Neural cell (in vitro differentiated cells): ENCODE measurements around the gene MDGA2. TPM values are rescaled to one million over a fixed set of nuclear protein-coding genes. Genes with fewer than 3 reads are reported as not detected.

Source experiments
- H2AFZ ChIP-seq: fragments of 200-600, 300-800 bp; sonication (generic), shearing (Covaris generic); 2 replicates; pipeline ENCODE4 v1.6.0; 2014; ENCODE audit warnings: low read depth, mild to moderate bottlenecking, antibody characterized with exemption, low read length, moderate library complexity
- H3F3A ChIP-seq: fragments of 200-600 bp; shearing (Covaris generic); 2 replicates; pipeline ENCODE4 v1.6.1; 2016; ENCODE audit warnings: mild to moderate bottlenecking, moderate library complexity, mixed read lengths, antibody characterized with exemption, low read length; ENCODE audit not compliant: insufficient read depth, poor library complexity, severe bottlenecking
- H3K27ac ChIP-seq: fragments of 200-600, 300-800 bp; sonication (generic), shearing (Covaris generic); 2 replicates; pipeline ENCODE4 v1.5.1; 2014; ENCODE audit warnings: mild to moderate bottlenecking, low read length, moderate library complexity
- H3K27me3 ChIP-seq: fragments of 300-800, 200-600 bp; sonication (generic), shearing (Covaris generic); 2 replicates; pipeline ENCODE4 v1.6.0; 2014; ENCODE audit warnings: mild to moderate bottlenecking, low read depth, low read length, moderate library complexity; ENCODE audit not compliant: insufficient read depth
- H3K36me3 ChIP-seq: fragments of 300-800, 200-600 bp; sonication (generic), shearing (Covaris generic); 2 replicates; pipeline ENCODE4 v1.5.1; 2014; ENCODE audit warnings: mild to moderate bottlenecking, antibody characterized with exemption, low read length, moderate library complexity; ENCODE audit not compliant: insufficient read depth
- H3K4me2 ChIP-seq: fragments of 300-800, 200-600 bp; sonication (generic), shearing (Covaris generic); 2 replicates; pipeline ENCODE4 v1.6.0; 2014; ENCODE audit warnings: mild to moderate bottlenecking, low read length
- H3K4me3 ChIP-seq: fragments of 300-800, 200-600 bp; sonication (generic), shearing (Covaris generic); 2 replicates; pipeline ENCODE4 v1.5.1; 2014; ENCODE audit warnings: mild to moderate bottlenecking, low read length, moderate library complexity
- H3K79me2 ChIP-seq: fragments of 200-600 bp; shearing (Covaris generic); replicated peaks from 2 replicates; pipeline ENCODE4 v1.6.0; 2014; ENCODE audit warnings: mild to moderate bottlenecking, low read length, moderate library complexity; ENCODE audit not compliant: insufficient read depth
- H3K9ac ChIP-seq: fragments of 300-800, 200-600 bp; sonication (generic), shearing (Covaris generic); 2 replicates; pipeline ENCODE4 v1.6.1; 2016; ENCODE audit warnings: mild to moderate bottlenecking, low read length, mixed read lengths
- H3K9me2 ChIP-seq: fragments of 200-600 bp; shearing (Covaris generic); 2 replicates; pipeline ENCODE4 v1.6.1; 2016; ENCODE audit warnings: mild to moderate bottlenecking, low read length, mixed read lengths; ENCODE audit not compliant: insufficient read depth
- H3K9me3 ChIP-seq: fragments of 200-600, 300-800 bp; sonication (generic), shearing (Covaris generic); 2 replicates; pipeline ENCODE4 v1.6.1; 2016; ENCODE audit warnings: mild to moderate bottlenecking, mixed run types, low read length, moderate library complexity, mixed read lengths
- H4K20me1 ChIP-seq: fragments of 200-600 bp; shearing (Covaris generic); 2 replicates; pipeline ENCODE4 v1.6.1; 2016; ENCODE audit warnings: mild to moderate bottlenecking, mixed run types; ENCODE audit not compliant: insufficient read depth
- EP300 ChIP-seq: fragments of 450-650 bp; conservative IDR thresholded peaks from 2 replicates; pipeline ENCODE4 v1.6.1; 2014; ENCODE audit warnings: antibody characterized with exemption, mild to moderate bottlenecking, moderate library complexity; ENCODE audit not compliant: poor library complexity, severe bottlenecking
- EZH2 ChIP-seq: fragments of 200-600, 300-800 bp; shearing (Covaris generic), sonication (generic); IDR thresholded peaks from 2 replicates; pipeline ENCODE4 v1.6.1; 2014; ENCODE audit warnings: antibody characterized with exemption, low read length, borderline replicate concordance, mild to moderate bottlenecking; ENCODE audit not compliant: insufficient read depth, poor library complexity, severe bottlenecking
- MXI1 ChIP-seq: fragments of 450-650 bp; conservative IDR thresholded peaks from 2 replicates; pipeline ENCODE4 v1.6.1; 2014; ENCODE audit warnings: antibody characterized with exemption, mild to moderate bottlenecking; ENCODE audit not compliant: poor library complexity, severe bottlenecking
- POLR2AphosphoS5 ChIP-seq: IDR thresholded peaks from 2 replicates; pipeline ENCODE4 v1.6.1; 2012
- RAD21 ChIP-seq: fragments of 450-650 bp; conservative IDR thresholded peaks from 2 replicates; pipeline ENCODE4 v1.6.1; 2014; ENCODE audit warnings: antibody characterized with exemption, mild to moderate bottlenecking, moderate library complexity
- SMC3 ChIP-seq: fragments of 450-650 bp; conservative IDR thresholded peaks from 2 replicates; pipeline ENCODE4 v1.6.1; 2014; ENCODE audit warnings: antibody characterized with exemption, mild to moderate bottlenecking, moderate library complexity; ENCODE audit not compliant: poor library complexity
- TAF1 ChIP-seq: IDR thresholded peaks from 2 replicates; pipeline ENCODE4 v1.6.1; 2012; ENCODE audit warnings: low read depth
- polyA plus RNA-seq: library from polyadenylated mRNA; depleted of rRNA; stranded (reverse); fragments of >200 nt; gene quantifications from 2 replicates; pipeline ENCODE4 v1.2.3, GENCODE V29; 2014
- TF ChIP-seq, protein P1 (sequence below): IDR thresholded peaks from 2 replicates; pipeline ENCODE4 v1.6.1; 2012; ENCODE audit warnings: borderline replicate concordance
- TF ChIP-seq, protein P2 (sequence below): fragments of 450-650 bp; IDR thresholded peaks from 2 replicates; pipeline ENCODE4 v1.5.1; 2014; ENCODE audit warnings: antibody characterized with exemption, mild to moderate bottlenecking, moderate library complexity; ENCODE audit not compliant: poor library complexity, severe bottlenecking

MDGA2 gene
- polyA plus RNA-seq, 1 donor from 2014 or later: 3.8 TPM

- H3K4me2 ChIP-seq: no peak overlapping the region
- no peaks in the 10 kb centered on the region for H4K20me1 ChIP-seq
- no peak overlapping the region for H3K9ac ChIP-seq
- H3K9me2 ChIP-seq: no peaks in the 10 kb centered on the region
- no peaks in the 10 kb centered on the region for H3K36me3 ChIP-seq
- no peaks in the 10 kb centered on the region for H3F3A ChIP-seq
- no peak overlapping the region for H2AFZ ChIP-seq
- no peaks in the 10 kb centered on the region for H3K79me2 ChIP-seq
- no peaks in the 10 kb centered on the region for H3K9me3 ChIP-seq
- TF ChIP-seq RAD21 (no peak), SMC3 (no peak), EP300 (no peak), TAF1 (no peak), MXI1 (no peak), POLR2AphosphoS5 (no peak), EZH2 (no peak)
- TF ChIP-seq, protein P1, sequence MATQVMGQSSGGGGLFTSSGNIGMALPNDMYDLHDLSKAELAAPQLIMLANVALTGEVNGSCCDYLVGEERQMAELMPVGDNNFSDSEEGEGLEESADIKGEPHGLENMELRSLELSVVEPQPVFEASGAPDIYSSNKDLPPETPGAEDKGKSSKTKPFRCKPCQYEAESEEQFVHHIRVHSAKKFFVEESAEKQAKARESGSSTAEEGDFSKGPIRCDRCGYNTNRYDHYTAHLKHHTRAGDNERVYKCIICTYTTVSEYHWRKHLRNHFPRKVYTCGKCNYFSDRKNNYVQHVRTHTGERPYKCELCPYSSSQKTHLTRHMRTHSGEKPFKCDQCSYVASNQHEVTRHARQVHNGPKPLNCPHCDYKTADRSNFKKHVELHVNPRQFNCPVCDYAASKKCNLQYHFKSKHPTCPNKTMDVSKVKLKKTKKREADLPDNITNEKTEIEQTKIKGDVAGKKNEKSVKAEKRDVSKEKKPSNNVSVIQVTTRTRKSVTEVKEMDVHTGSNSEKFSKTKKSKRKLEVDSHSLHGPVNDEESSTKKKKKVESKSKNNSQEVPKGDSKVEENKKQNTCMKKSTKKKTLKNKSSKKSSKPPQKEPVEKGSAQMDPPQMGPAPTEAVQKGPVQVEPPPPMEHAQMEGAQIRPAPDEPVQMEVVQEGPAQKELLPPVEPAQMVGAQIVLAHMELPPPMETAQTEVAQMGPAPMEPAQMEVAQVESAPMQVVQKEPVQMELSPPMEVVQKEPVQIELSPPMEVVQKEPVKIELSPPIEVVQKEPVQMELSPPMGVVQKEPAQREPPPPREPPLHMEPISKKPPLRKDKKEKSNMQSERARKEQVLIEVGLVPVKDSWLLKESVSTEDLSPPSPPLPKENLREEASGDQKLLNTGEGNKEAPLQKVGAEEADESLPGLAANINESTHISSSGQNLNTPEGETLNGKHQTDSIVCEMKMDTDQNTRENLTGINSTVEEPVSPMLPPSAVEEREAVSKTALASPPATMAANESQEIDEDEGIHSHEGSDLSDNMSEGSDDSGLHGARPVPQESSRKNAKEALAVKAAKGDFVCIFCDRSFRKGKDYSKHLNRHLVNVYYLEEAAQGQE: no peak
- TF ChIP-seq, protein P2, sequence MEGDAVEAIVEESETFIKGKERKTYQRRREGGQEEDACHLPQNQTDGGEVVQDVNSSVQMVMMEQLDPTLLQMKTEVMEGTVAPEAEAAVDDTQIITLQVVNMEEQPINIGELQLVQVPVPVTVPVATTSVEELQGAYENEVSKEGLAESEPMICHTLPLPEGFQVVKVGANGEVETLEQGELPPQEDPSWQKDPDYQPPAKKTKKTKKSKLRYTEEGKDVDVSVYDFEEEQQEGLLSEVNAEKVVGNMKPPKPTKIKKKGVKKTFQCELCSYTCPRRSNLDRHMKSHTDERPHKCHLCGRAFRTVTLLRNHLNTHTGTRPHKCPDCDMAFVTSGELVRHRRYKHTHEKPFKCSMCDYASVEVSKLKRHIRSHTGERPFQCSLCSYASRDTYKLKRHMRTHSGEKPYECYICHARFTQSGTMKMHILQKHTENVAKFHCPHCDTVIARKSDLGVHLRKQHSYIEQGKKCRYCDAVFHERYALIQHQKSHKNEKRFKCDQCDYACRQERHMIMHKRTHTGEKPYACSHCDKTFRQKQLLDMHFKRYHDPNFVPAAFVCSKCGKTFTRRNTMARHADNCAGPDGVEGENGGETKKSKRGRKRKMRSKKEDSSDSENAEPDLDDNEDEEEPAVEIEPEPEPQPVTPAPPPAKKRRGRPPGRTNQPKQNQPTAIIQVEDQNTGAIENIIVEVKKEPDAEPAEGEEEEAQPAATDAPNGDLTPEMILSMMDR: no peak
- H3K4me3 ChIP-seq: no peak overlapping the region
- no peak overlapping the region for H3K27ac ChIP-seq
- no peaks in the 10 kb centered on the region for H3K27me3 ChIP-seq
Measured at GRCh38 chr14:47220096-47220495, 455.3 kb downstream of the MDGA2 start.

DNA sequence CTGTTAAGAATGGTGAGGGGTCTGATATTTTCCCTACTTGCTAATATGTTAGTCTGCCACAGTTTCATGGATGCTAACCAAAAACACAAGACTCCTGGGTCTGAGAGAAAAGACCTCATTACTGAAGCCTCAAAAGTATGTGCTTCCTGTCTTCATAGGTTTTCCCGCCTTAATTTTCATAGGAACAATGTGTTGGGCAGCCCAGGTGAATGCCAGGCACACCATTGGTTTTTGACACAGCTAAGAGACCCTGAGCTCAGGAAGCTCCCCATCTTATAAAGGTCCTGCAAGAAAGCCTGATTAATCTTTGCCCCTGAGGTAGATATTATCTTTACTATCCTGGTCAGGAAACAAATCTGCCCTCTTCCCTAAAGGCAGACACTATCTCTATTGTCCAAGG, 464.1 kb downstream of the MDGA2 start:
- Histone ChIP-seq H3K36me3 (no peaks in the 10 kb centered on the region), H3K9me2 (no peaks in the 10 kb centered on the region), H3K9me3 (no peaks in the 10 kb centered on the region), H3K4me2 (no peak overlapping the region), H4K20me1 (no peaks in the 10 kb centered on the region), H2AFZ (no peak overlapping the region), H3K4me3 (no peak overlapping the region), H3K79me2 (no peaks in the 10 kb centered on the region), H3F3A (no peaks in the 10 kb centered on the region), H3K27me3 (no peaks in the 10 kb centered on the region), H3K27ac (no peak overlapping the region), H3K9ac (no peak overlapping the region)
- no peak for TF ChIP-seq RAD21

GRCh38 chr14:47210099-47210498, 465.3 kb downstream of the MDGA2 start:
- Histone ChIP-seq H3K9me2 (no peaks in the 10 kb centered on the region), H3K79me2 (no peaks in the 10 kb centered on the region), H4K20me1 (no peaks in the 10 kb centered on the region), H3K27me3 (no peaks in the 10 kb centered on the region), H3K36me3 (no peaks in the 10 kb centered on the region), H3K9ac (no peak overlapping the region), H3F3A (no peaks in the 10 kb centered on the region), H3K9me3 (no peaks in the 10 kb centered on the region), H2AFZ (no peak overlapping the region), H3K27ac (no peak overlapping the region), H3K4me2 (no peak overlapping the region), H3K4me3 (no peak overlapping the region)
- TF ChIP-seq POLR2AphosphoS5 (no peak), EZH2 (no peak), SMC3 (no peak), TAF1 (no peak), EP300 (no peak), MXI1 (no peak), RAD21 (no peak)
- TF ChIP-seq, protein P2: no peak
- TF ChIP-seq, protein P1: no peak
